VCaP (cell line): Measurements from ENCODE around the gene RNF121.

Experiments
- H3K27ac ChIP-seq: fragments of 450-650 bp; 2 replicates; pipeline ENCODE4 v1.5.1; 2017
- TF ChIP-seq, protein P1 (sequence below): fragments of 450-650 bp; conservative IDR thresholded peaks from 2 replicates; pipeline ENCODE4 v1.5.1; 2017; ENCODE audit warnings: mild to moderate bottlenecking, moderate library complexity

Gene RNF121

DNA sequence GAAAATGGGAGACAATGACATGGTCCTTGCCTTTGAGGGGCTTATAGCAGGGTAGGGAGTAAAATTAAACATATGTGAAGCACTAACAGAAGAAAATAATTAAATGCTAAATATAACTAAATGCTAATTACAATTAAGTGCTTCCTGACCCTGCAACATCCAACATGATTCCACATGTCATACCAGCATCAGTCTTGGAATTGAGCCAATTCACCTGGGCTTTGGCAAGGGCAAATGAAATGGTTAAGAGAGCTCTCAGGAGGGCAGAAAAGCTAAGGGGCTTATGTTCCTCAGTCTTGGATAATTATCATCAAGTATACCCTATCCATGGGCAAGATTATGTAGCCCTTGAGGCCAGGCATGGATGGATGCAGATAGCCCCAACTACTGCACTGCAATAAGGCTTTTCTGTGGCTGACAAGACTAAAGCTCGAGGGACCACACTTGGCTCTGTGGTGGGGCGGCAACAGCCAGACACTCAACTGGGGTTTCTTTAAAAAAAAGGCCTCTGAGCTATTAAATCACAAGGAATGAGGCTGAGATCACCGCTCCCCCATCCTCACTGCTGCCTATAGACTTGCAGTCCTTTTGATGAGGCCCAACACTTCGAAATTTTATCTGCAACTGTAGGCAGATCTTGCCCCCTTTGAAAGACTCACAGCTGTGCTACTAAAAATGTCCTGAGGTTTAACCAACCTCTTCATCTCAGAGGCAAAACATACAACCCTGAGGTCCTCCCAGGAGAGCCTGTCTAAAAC lies 108.9 kb downstream of the RNF121 start:
- TF ChIP-seq, protein P1, sequence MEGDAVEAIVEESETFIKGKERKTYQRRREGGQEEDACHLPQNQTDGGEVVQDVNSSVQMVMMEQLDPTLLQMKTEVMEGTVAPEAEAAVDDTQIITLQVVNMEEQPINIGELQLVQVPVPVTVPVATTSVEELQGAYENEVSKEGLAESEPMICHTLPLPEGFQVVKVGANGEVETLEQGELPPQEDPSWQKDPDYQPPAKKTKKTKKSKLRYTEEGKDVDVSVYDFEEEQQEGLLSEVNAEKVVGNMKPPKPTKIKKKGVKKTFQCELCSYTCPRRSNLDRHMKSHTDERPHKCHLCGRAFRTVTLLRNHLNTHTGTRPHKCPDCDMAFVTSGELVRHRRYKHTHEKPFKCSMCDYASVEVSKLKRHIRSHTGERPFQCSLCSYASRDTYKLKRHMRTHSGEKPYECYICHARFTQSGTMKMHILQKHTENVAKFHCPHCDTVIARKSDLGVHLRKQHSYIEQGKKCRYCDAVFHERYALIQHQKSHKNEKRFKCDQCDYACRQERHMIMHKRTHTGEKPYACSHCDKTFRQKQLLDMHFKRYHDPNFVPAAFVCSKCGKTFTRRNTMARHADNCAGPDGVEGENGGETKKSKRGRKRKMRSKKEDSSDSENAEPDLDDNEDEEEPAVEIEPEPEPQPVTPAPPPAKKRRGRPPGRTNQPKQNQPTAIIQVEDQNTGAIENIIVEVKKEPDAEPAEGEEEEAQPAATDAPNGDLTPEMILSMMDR = no peak
- peak overlapping the region; percentile 100 for H3K27ac ChIP-seq

DNA sequence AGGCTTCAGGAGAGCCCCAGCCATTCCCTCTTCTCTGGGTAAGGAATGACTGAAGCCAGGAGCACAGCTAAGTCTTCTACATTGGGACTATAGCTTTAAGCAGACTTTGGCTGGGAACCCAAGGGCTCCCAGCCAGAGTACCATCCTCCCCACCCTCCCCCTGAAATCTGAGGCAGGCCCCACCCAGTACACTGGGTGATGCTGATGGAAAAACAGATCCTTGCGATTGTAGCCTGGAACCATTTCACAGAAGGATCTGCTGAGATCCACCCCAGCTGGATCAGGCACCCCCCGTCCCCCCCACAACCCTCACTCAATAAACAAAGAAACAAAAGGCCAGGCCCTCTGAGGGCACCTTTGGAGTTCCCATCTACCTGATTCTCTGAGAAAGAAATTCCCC lies 109.6 kb downstream of the RNF121 start:
- peak overlapping the region; percentile 100 for H3K27ac ChIP-seq
- TF ChIP-seq, protein P1 = no peak

DNA sequence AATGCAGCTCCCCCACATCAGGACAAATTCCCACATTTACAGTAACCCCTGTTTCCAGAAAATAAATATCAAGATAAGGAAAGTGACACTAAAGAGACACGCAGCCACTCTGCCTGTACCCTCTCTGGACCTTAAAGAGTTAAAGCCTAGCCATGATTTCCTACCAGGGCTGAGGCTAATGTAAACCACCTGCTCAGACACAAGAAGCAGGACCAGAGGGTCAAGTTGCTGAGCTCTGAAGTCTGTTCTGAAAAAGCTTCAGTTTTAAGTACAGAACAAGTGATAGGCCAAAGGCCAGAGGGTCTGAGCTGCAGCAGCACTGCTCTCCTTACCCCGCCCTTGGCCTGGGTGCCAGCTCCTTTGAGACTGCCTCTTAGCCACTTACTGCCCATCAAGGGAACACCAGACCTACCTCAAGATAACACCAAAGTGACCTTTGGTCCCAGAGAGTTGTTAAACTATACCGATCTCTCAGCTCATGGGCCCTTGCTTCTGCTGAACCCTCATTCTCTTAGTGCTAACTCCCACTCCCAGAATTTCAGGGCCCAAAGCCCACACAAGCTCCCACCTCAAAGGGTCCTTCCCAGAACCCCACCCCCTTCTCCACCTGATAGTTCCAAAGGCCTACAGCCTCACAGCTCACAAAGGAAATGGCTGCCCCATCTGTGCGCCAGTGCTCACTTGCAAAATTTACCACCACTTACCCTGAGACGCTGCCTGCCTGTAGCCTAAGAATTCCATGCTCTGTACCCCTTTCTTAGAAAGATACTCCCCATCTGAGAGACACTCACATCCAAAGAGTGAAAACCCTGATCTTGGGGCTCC lies 110.4 kb downstream of the RNF121 start:
- H3K27ac ChIP-seq = peak overlapping the region; percentile 100
- TF ChIP-seq, protein P1 = no peak

GRCh38 chr11:72039856-72040401 lies 111.1 kb downstream of the RNF121 start:
- TF ChIP-seq, protein P1 = no peak
- H3K27ac ChIP-seq = peak overlapping the region; percentile 100

DNA sequence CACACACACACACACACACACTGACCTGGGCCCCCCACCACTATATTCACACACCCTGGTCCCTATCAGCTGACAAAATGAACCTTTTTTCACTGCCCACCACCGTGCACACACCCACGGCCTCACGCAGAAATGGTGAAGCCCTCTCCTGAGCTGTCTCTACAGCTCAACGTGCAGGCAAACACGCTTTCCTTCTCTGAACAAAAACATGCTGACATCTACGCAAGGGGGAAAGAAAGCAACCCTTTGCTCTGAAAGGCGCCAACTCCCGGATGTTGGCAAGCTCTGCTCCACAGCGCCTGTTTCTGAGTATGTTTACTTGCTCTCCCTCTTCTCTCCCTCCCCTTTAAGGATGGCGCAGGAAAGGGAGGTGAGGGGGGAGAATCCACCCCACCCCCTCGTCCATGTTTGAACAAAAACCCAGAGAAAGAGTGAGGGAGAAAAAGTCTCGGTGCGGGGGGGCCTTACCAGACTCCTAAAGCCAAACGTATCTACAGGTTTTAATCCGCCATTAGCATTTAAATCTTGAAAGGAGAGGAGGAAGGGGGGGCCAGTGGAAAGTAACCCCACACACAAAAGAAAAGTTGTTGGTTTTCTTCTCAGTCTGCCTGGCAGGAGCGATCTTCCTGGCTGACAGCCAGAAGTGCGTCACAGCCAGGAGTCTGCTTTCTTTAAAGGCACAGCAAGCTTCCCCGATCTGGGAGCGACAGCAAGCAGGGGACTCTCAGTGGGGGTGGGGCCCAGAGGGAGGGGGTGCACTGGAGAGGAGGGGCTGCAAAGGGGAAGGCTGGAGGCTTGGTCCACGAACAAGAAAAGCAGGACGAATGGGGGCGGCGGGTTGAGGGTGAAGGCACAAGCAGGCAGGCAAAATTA lies 111.9 kb downstream of the RNF121 start:
- TF ChIP-seq, protein P1 = no peak
- peak overlapping the region; percentile 100 for H3K27ac ChIP-seq

- TF ChIP-seq, protein P1 = no peak
- H3K27ac ChIP-seq = peak overlapping the region; percentile 100
Observed at GRCh38 chr11:72041364-72042063, 112.7 kb downstream of the RNF121 start.
